PC-9 (cell line): ENCODE measurements around the gene SHROOM3. TPM values are rescaled to one million over a fixed set of nuclear protein-coding genes. Genes with fewer than 3 reads are reported as not detected.

ENCODE experiments used
- BruUV-seq: library from RNA; stranded (reverse); fragments of 400-500 nt; replicated peaks from 2 replicates; lab custom pipeline; 2021; lab: Mats Ljungman, UMichigan
- CTCF ChIA-PET: fragments of 300-600 bp; sonication (Branson Sonifier 250); formaldehyde crosslinking; loops from one replicate; lab custom pipeline; 2022; ENCODE audit warnings: antibody characterized with exemption; lab: Charles Lee
- POLR2A ChIA-PET: fragments of 300-600 bp; sonication (Branson Sonifier 250); formaldehyde crosslinking; loops from one replicate; lab custom pipeline; 2022; ENCODE audit warnings: antibody characterized with exemption; ENCODE audit not compliant: unreplicated experiment; lab: Charles Lee
- DNase-seq, 2 experiments: peaks; one replicate each; pipeline versions ENCODE4 v3.0.0 to v3.0.0-alpha.2; 2015 to 2022; ENCODE audit warnings: mixed read lengths in 1 of 2
- H2AFZ ChIP-seq: fragments of 200-600 bp; sonication (generic); 2 replicates; pipeline ENCODE4 v1.8.1; 2017; ENCODE audit warnings: antibody characterized with exemption
- H3F3A ChIP-seq: fragments of 200-600 bp; sonication (generic); 2 replicates; pipeline ENCODE4 v1.8.1; 2017; ENCODE audit warnings: antibody characterized with exemption, mild to moderate bottlenecking, low read depth; ENCODE audit not compliant: insufficient read depth
- H3K27ac ChIP-seq: fragments of 200-600 bp; sonication (generic); 2 replicates; pipeline ENCODE4 v1.6.1; 2016; ENCODE audit warnings: mixed run types
- H3K27me3 ChIP-seq: fragments of 200-600 bp; sonication (generic); 2 replicates; pipeline ENCODE4 v1.6.1; 2016; ENCODE audit warnings: low read depth, mixed run types; ENCODE audit not compliant: insufficient read depth
- H3K36me3 ChIP-seq: fragments of 200-600 bp; sonication (generic); 2 replicates; pipeline ENCODE4 v1.6.1; 2016; ENCODE audit warnings: low read depth, mixed run types
- H3K4me1 ChIP-seq: fragments of 200-600 bp; sonication (generic); replicated peaks from 2 replicates; pipeline ENCODE4 v1.6.1; 2016; ENCODE audit warnings: mixed run types; ENCODE audit not compliant: insufficient read depth
- H3K4me2 ChIP-seq: fragments of 200-600 bp; sonication (generic); 2 replicates; pipeline ENCODE4 v1.6.1; 2017; ENCODE audit warnings: mixed run types
- H3K4me3 ChIP-seq: fragments of 200-600 bp; sonication (generic); 2 replicates; pipeline ENCODE4 v1.6.1; 2016; ENCODE audit warnings: mixed run types
- H3K79me2 ChIP-seq: fragments of 200-600 bp; sonication (generic); 2 replicates; pipeline ENCODE4 v1.6.1; 2017; ENCODE audit warnings: low read depth, mixed run types
- H3K9me2 ChIP-seq: fragments of 200-600 bp; sonication (generic); 2 replicates; pipeline ENCODE4 v1.8.1; 2017; ENCODE audit warnings: mild to moderate bottlenecking; ENCODE audit not compliant: insufficient read depth
- H3K9me3 ChIP-seq: fragments of 200-600 bp; sonication (generic); 2 replicates; pipeline ENCODE4 v1.8.1; 2016; ENCODE audit warnings: low read depth; ENCODE audit not compliant: insufficient read depth
- H4K20me1 ChIP-seq: fragments of 200-600 bp; sonication (generic); 2 replicates; pipeline ENCODE4 v1.8.1; 2017; ENCODE audit not compliant: insufficient read depth
- EZH2 ChIP-seq: fragments of 200-600 bp; sonication (generic); IDR thresholded peaks from 2 replicates; pipeline ENCODE4 v1.8.0; 2017; ENCODE audit warnings: antibody characterized with exemption, low read depth
- intact Hi-C: fragments of 100-400 bp; cut with micrococcal nuclease; formaldehyde crosslinking; loops from one replicate; pipeline ENCODE4 v1.10.0; 2022; ENCODE audit not compliant: unreplicated experiment
- total RNA-seq: library from RNA; stranded (reverse); gene quantifications from 2 replicates; pipeline ENCODE4 v1.2.3, GENCODE V29; 2021
- TF ChIP-seq, protein P1 (sequence below): fragments of 200-600 bp; sonication (generic); conservative IDR thresholded peaks from 2 replicates; pipeline ENCODE4 v1.6.1; 2017; ENCODE audit warnings: mixed run types, antibody characterized with exemption, mild to moderate bottlenecking, moderate library complexity

The SHROOM3 gene
- total RNA-seq, 1 experiment from 2014 or later, result 44.3 TPM

DNA sequence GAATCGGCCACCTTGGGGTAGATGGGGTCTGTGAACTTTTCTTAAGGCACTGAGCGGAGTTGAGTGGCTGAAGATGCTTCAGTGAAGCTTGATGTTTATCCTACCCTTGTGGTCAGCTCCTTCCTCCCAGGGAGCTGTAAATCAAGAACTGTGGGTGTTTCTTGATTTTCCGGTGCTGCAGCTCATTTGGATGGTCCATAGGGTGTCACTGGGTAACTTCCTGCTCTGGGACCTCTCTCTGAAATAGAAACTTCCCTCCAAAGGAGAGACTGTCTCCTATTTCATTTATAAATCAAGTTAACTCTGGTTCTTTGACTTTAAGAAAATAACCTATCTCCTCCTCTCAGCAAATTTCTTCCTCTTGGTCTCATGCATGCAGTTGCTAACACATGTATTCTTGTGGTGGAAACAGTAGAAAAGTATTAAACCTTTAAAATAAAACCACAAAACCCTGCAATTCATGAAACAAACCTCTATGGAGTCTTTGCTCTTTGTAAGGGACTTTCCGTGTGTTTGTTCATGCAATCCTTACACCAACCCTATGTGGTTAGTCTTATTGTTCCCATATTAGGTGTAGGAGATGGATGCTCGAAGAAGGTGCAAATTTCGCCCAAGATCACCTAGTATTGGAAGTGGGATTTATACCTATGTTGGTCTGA lies 110.3 kb downstream of the SHROOM3 start:
- H3K36me3 ChIP-seq, result no peaks in the 10 kb centered on the region
- intact Hi-C loops, result no loop called here
- H2AFZ ChIP-seq, result no peak overlapping the region
- no peak overlapping the region for H3K4me3 ChIP-seq
- ChIA-PET POLR2A (no interaction called here), CTCF (no interaction called here)
- H3K9me3 ChIP-seq, result no peaks in the 10 kb centered on the region
- BruUV-seq, result no TSS peak
- H4K20me1 ChIP-seq, result no peaks in the 10 kb centered on the region
- H3K79me2 ChIP-seq, result no peaks in the 10 kb centered on the region
- peaks cover 23% of the 10 kb centered on the region for H3K4me1 ChIP-seq
- H3K4me2 ChIP-seq, result no peak overlapping the region
- H3K9me2 ChIP-seq, result no peaks in the 10 kb centered on the region
- H3K27ac ChIP-seq, result no peak overlapping the region
- no peak for DNase-seq
- TF ChIP-seq, protein P1, sequence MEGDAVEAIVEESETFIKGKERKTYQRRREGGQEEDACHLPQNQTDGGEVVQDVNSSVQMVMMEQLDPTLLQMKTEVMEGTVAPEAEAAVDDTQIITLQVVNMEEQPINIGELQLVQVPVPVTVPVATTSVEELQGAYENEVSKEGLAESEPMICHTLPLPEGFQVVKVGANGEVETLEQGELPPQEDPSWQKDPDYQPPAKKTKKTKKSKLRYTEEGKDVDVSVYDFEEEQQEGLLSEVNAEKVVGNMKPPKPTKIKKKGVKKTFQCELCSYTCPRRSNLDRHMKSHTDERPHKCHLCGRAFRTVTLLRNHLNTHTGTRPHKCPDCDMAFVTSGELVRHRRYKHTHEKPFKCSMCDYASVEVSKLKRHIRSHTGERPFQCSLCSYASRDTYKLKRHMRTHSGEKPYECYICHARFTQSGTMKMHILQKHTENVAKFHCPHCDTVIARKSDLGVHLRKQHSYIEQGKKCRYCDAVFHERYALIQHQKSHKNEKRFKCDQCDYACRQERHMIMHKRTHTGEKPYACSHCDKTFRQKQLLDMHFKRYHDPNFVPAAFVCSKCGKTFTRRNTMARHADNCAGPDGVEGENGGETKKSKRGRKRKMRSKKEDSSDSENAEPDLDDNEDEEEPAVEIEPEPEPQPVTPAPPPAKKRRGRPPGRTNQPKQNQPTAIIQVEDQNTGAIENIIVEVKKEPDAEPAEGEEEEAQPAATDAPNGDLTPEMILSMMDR, result no peak
- no peak for TF ChIP-seq EZH2
- H3F3A ChIP-seq, result peaks cover 13% of the 10 kb centered on the region; the same call in 1 of the 2 replicates
- H3K27me3 ChIP-seq, result no peaks in the 10 kb centered on the region

DNA sequence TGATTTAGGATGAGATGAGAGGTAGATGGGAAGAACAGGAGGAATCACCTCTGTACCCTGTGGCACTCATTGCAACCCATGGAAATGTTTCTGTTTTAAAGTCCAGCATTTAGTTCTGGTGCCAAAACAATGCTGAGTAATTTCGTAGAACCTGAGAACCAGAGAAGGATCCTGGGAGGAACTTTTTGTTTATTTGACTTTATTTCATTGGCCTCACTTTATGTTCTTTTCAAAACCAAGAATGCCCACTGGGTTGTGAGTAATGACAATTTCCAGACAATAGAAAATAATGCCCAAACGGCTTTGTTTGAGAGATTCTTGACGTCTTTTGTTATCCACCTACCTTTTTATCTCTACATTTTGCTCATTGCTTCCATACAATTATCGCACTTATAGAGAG lies 111.3 kb downstream of the SHROOM3 start:
- BruUV-seq, result no TSS peak
- TF ChIP-seq, protein P1, result no peak
- TF ChIP-seq EZH2, result no peak
- H3F3A ChIP-seq, result peaks cover 13% of the 10 kb centered on the region; the same call in 1 of the 2 replicates
- H3K4me3 ChIP-seq, result no peak overlapping the region
- ChIA-PET POLR2A (interaction anchor here (0.6 kb wide), 3 partner anchors 65 to 178 kb away, joined by 3 to 8 read pairs (median 7); no protein-coding TSS in a partner anchor), CTCF (no interaction called here)
- no peak overlapping the region for H2AFZ ChIP-seq
- peak overlapping the region; percentile 68 for H3K27ac ChIP-seq
- DNase-seq, result no peak
- no peaks in the 10 kb centered on the region for H3K36me3 ChIP-seq
- H3K9me2 ChIP-seq, result no peaks in the 10 kb centered on the region
- intact Hi-C loops, result loop anchor here (2.0 kb wide), 1 partner anchor 16 kb away; no protein-coding TSS in a partner anchor
- H3K9me3 ChIP-seq, result no peaks in the 10 kb centered on the region
- peaks cover 23% of the 10 kb centered on the region for H3K4me1 ChIP-seq
- peak overlapping the region; percentile 60 for H3K4me2 ChIP-seq
- H4K20me1 ChIP-seq, result no peaks in the 10 kb centered on the region
- no peaks in the 10 kb centered on the region for H3K79me2 ChIP-seq
- H3K27me3 ChIP-seq, result no peaks in the 10 kb centered on the region

DNA sequence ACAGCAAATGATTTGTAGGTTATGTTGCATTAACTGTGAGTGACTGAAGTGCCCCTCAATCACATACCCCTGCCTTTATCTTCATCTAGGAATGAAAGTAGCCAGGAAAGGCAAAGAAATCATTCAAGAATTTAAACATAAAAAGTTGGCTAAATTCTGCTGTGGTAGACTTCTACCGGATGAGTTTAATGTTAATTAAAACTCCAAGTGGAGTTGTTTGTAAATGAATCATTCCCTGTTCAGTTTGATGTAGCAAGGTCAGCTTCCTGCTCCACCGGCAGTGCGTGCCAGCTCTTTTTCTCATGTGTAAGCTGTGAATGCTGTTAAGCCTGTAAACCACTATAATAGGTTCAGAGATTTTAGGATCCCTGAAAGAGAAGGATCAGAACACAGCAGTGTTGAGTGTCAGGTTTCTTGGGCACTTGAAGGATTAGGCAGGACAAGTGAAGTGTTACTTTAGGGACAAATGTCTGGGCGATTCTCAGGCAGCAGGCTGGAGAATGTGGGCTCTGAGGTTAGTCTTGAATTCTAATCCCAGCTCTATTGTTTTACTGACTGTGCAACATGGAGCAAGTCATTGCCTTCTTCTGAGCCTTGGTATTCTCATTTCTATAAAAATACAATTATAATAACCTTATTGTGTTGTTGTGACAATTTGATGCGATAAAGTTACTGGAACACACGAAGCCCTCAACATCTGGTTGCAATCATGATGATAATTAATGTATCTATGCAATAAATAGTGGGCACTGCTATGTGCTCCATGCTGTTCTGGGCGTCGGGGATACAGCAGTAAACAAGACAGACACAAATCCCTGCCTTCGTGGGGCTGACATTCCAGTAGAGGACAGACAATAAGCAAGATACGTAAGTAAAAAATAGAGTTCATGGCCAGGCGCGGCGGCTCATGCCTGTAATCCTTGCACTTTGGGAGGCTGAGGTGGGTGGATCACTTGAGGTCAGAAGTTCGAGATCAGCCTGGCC lies 112.0 kb downstream of the SHROOM3 start:
- Histone ChIP-seq H3K4me1 (peaks cover 23% of the 10 kb centered on the region), H3K4me3 (no peak overlapping the region), H4K20me1 (no peaks in the 10 kb centered on the region), H3K4me2 (peak overlapping the region; percentile 60), H3K27ac (peak overlapping the region; percentile 68), H3K27me3 (no peaks in the 10 kb centered on the region), H3F3A (peaks cover 13% of the 10 kb centered on the region; the same call in 1 of the 2 replicates), H3K79me2 (no peaks in the 10 kb centered on the region), H2AFZ (0 out of 2 replicates have a peak overlapping the region, but pooled peaks have one; percentile 66), H3K36me3 (no peaks in the 10 kb centered on the region), H3K9me3 (no peaks in the 10 kb centered on the region), H3K9me2 (no peaks in the 10 kb centered on the region)
- no TSS peak for BruUV-seq
- DNase-seq, result peak; percentile 54 to 87
- intact Hi-C loops, result loop anchor here (2.0 kb wide), 1 partner anchor 16 kb away; no protein-coding TSS in a partner anchor
- TF ChIP-seq EZH2, result no peak
- TF ChIP-seq, protein P1, result no peak
- ChIA-PET POLR2A (interaction anchor here (0.6 kb wide), 3 partner anchors 65 to 177 kb away, joined by 3 to 8 read pairs (median 7); no protein-coding TSS in a partner anchor), CTCF (no interaction called here)
